A549 (cell line): Measurements from ENCODE around the gene HMG20A. TPM values are rescaled to one million over a fixed set of nuclear protein-coding genes. Genes with fewer than 3 reads are reported as not detected.

Experiments used
- ATAC-seq, 2 experiments: fragments of 200-7000 bp in 1 of 2; fragments of >200 bp in 1 of 2; cut with Nextera tagmentation in 1 of 2; cut with Tn5 transposase in 1 of 2; 3 replicates each; pipeline versions ENCODE4 v1.8.0 to v1.9.1; 2018 to 2020; ENCODE audit warnings: mild to moderate bottlenecking in 1 of 2, moderate library complexity in 1 of 2
- CTCF ChIA-PET: fragments of 300-600 bp; sonication (Branson Sonifier 250); formaldehyde crosslinking; extraction: SDS; loops from one replicate; lab custom pipeline; 2021; ENCODE audit warnings: antibody characterized with exemption, inconsistent platforms; lab: Yijun Ruan, JAX
- POLR2A ChIA-PET: fragments of 350-600 bp; formaldehyde crosslinking; extraction: SDS; loops from one replicate; lab custom pipeline; 2021; ENCODE audit warnings: antibody characterized with exemption, inconsistent platforms; lab: Yijun Ruan, JAX
- DNase-seq, 2 experiments: peaks; one replicate each; pipeline versions ENCODE4 v3.0.0 to v3.0.0-alpha.2; 2011 to 2016; ENCODE audit warnings: low read depth in 1 of 2, low spot score in 1 of 2
- FAIRE-seq: peaks from 2 replicates; lab custom pipeline; 2011; peaks lifted over from hg19 to GRCh38; lab: Jason Lieb, UNC
- H3K27ac ChIP-seq, 2 experiments: fragments of >200 bp; sonication (Bioruptor Twin); formaldehyde crosslinking; 3 replicates each; pipeline ENCODE4 v1.5.1; 2016 to 2017
- H3K4me1 ChIP-seq: fragments of >200 bp; sonication (Bioruptor Twin); formaldehyde crosslinking; 3 replicates; pipeline ENCODE4 v1.6.1; 2016
- H3K4me2 ChIP-seq: fragments of >200 bp; sonication (Bioruptor Twin); formaldehyde crosslinking; 3 replicates; pipeline ENCODE4 v1.6.1; 2016
- H3K4me3 ChIP-seq: fragments of >200 bp; sonication (Bioruptor Twin); formaldehyde crosslinking; 3 replicates; pipeline ENCODE4 v1.5.1; 2016
- H3K9me3 ChIP-seq: fragments of >200 bp; sonication (Bioruptor Twin); formaldehyde crosslinking; 3 replicates; pipeline ENCODE4 v1.6.1; 2016
- BHLHE40 ChIP-seq: IDR thresholded peaks from 2 replicates; pipeline ENCODE4 v1.6.1; 2012; ENCODE audit warnings: low read depth, low read length, inconsistent platforms
- CBX2 ChIP-seq: fragments of 200-600 bp; sonication (generic); IDR thresholded peaks from 2 replicates; pipeline ENCODE4 v1.6.1; 2016; ENCODE audit warnings: low read depth, mild to moderate bottlenecking, borderline replicate concordance
- CBX8 ChIP-seq: fragments of 200-600 bp; sonication (generic); IDR thresholded peaks from 2 replicates; pipeline ENCODE4 v1.6.1; 2016
- ELK1 ChIP-seq: fragments of 150-350 bp; IDR thresholded peaks from 2 replicates; pipeline ENCODE4 v1.6.1; 2014; ENCODE audit warnings: low read depth, mild to moderate bottlenecking, low read length
- FOSB ChIP-seq: fragments of 250-450 bp; sonication (Bioruptor Pico); IDR thresholded peaks from 2 replicates; pipeline ENCODE4 v1.5.0; 2020; ENCODE audit warnings: mild to moderate bottlenecking, moderate library complexity
- FOXS1 ChIP-seq: fragments of 250-450 bp; sonication (Bioruptor Pico); IDR thresholded peaks from 2 replicates; pipeline ENCODE4 v1.5.0; 2020; ENCODE audit warnings: mild to moderate bottlenecking, moderate library complexity
- HEYL ChIP-seq: fragments of 250-450 bp; sonication (Bioruptor Pico); IDR thresholded peaks from 2 replicates; pipeline ENCODE4 v1.8.0; 2021; ENCODE audit warnings: mild to moderate bottlenecking, moderate library complexity
- HOXA7 ChIP-seq: fragments of 250-450 bp; sonication (Bioruptor Pico); IDR thresholded peaks from 2 replicates; pipeline ENCODE4 v1.5.0; 2020; ENCODE audit warnings: mild to moderate bottlenecking, moderate library complexity
- HOXB5 ChIP-seq: fragments of 250-450 bp; sonication (Bioruptor Pico); IDR thresholded peaks from 2 replicates; pipeline ENCODE4 v1.5.0; 2020; ENCODE audit warnings: mild to moderate bottlenecking, moderate library complexity
- JUNB ChIP-seq: fragments of >200 bp; sonication (Bioruptor Twin); formaldehyde crosslinking; IDR thresholded peaks from 2 replicates; pipeline ENCODE4 v1.6.1; 2016
- NPAS2 ChIP-seq: fragments of 250-450 bp; sonication (Bioruptor Pico); IDR thresholded peaks from 2 replicates; pipeline ENCODE4 v1.8.0; 2022; ENCODE audit warnings: mild to moderate bottlenecking, moderate library complexity, borderline replicate concordance
- NR3C1 ChIP-seq: fragments of >200 bp; sonication (Bioruptor Twin); formaldehyde crosslinking; IDR thresholded peaks from 3 replicates; pipeline ENCODE4 v1.6.1; 2017
- PHF8 ChIP-seq: fragments of 200-600 bp; sonication (generic); IDR thresholded peaks from 2 replicates; pipeline ENCODE4 v1.6.1; 2016; ENCODE audit warnings: low read depth, mild to moderate bottlenecking, antibody characterized with exemption, moderate library complexity, borderline replicate concordance
- REST ChIP-seq: fragments of 200-600 bp; sonication (generic); IDR thresholded peaks from 2 replicates; pipeline ENCODE4 v1.6.1; 2016; ENCODE audit warnings: antibody characterized with exemption, mild to moderate bottlenecking, moderate library complexity
- RFX5 ChIP-seq: fragments of 450-650 bp; IDR thresholded peaks from 2 replicates; pipeline ENCODE4 v1.7.1; 2014; ENCODE audit warnings: antibody characterized with exemption, mild to moderate bottlenecking, moderate library complexity
- SMC3 ChIP-seq: fragments of >200 bp; sonication (Bioruptor Twin); formaldehyde crosslinking; IDR thresholded peaks from 3 replicates; pipeline ENCODE4 v1.6.1; 2018; ENCODE audit warnings: inconsistent platforms
- TP53 ChIP-seq: fragments of 250-450 bp; sonication (Bioruptor Pico); IDR thresholded peaks from 2 replicates; pipeline ENCODE4 v1.5.0; 2021; ENCODE audit warnings: mild to moderate bottlenecking, moderate library complexity
- ZNF302 ChIP-seq: fragments of 250-450 bp; sonication (Bioruptor Pico); IDR thresholded peaks from 2 replicates; pipeline ENCODE4 v1.9.0; 2021; ENCODE audit warnings: inconsistent platforms, mild to moderate bottlenecking, moderate library complexity
- WGBS: methylation state at CpG from one replicate; pipeline ENCODE4 v1.1.6; 2017; ENCODE audit errors: missing lambda C conversion rate; 5-methylcytosine and 5-hydroxymethylcytosine counted together
- polyA plus RNA-seq, 4 experiments: library from polyadenylated mRNA; depleted of rRNA in 3 of 4; stranded (reverse); fragments of >200 nt; fragmentation: RNase III in 1 of 4; extraction: RNeasy Plus Mini Kit Qiagen cat#74134 plus additional on column Dnase treatment in 1 of 4; gene quantifications; 2 replicates in 3 of 4; 3 replicates in 1 of 4; pipeline ENCODE4 v1.2.3, GENCODE V29; 2011 to 2017
- TF ChIP-seq, protein P1 (sequence below): fragments of >200 bp; sonication (Bioruptor Twin); formaldehyde crosslinking; IDR thresholded peaks from 3 replicates; pipeline ENCODE4 v1.5.1; 2016
- TF ChIP-seq, protein P2 (sequence below): fragments of >200 bp; sonication (Bioruptor Twin); formaldehyde crosslinking; IDR thresholded peaks from 3 replicates; pipeline ENCODE4 v1.6.1; 2016

Gene HMG20A
- polyA plus RNA-seq, 2 of the 4 experiments (the other 2 are of a cell fraction): 29.5 to 85.1 TPM

- no peaks in the 10 kb centered on the region for H3K9me3 ChIP-seq
- H3K4me3 ChIP-seq: no peak overlapping the region
- CTCF ChIA-PET: interaction anchor here (1.2 to 3.3 kb wide), 3 partner anchors 10 to 19 kb away, joined by 3 to 23 read pairs (median 3); no protein-coding TSS in a partner anchor
- POLR2A ChIA-PET: no interaction called here
- H3K4me1 ChIP-seq: peaks cover 9% of the 10 kb centered on the region; the same call in 2 of the 3 replicates
- 91% methylated on average over 8 of the region's 8 CpGs for WGBS
- H3K27ac ChIP-seq: no peak overlapping the region
- FAIRE-seq (no peak), DNase-seq (no peak), ATAC-seq (no peak)
- no peak for TF ChIP-seq REST
- TF ChIP-seq BHLHE40: no peak
- TF ChIP-seq CBX2: no peak
- TF ChIP-seq ZNF302: no peak
- TF ChIP-seq NR3C1: no peak
- TF ChIP-seq CBX8: no peak
- TF ChIP-seq FOSB: no peak
- no peak for TF ChIP-seq SMC3
- no peak for TF ChIP-seq NPAS2 (CRISPR knock-in tag)
- TF ChIP-seq HOXB5: no peak
- TF ChIP-seq FOXS1 (CRISPR knock-in tag): no peak
- TF ChIP-seq JUNB: no peak
- TF ChIP-seq TP53 (CRISPR knock-in tag): no peak
- no peak for TF ChIP-seq RFX5
- TF ChIP-seq, protein P1, sequence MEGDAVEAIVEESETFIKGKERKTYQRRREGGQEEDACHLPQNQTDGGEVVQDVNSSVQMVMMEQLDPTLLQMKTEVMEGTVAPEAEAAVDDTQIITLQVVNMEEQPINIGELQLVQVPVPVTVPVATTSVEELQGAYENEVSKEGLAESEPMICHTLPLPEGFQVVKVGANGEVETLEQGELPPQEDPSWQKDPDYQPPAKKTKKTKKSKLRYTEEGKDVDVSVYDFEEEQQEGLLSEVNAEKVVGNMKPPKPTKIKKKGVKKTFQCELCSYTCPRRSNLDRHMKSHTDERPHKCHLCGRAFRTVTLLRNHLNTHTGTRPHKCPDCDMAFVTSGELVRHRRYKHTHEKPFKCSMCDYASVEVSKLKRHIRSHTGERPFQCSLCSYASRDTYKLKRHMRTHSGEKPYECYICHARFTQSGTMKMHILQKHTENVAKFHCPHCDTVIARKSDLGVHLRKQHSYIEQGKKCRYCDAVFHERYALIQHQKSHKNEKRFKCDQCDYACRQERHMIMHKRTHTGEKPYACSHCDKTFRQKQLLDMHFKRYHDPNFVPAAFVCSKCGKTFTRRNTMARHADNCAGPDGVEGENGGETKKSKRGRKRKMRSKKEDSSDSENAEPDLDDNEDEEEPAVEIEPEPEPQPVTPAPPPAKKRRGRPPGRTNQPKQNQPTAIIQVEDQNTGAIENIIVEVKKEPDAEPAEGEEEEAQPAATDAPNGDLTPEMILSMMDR: no peak
- TF ChIP-seq HEYL: no peak
- no peak overlapping the region for H3K4me2 ChIP-seq
Observed at GRCh38 chr15:77478051-77478450, 57.4 kb downstream of the HMG20A start.

- H3K4me2 ChIP-seq: no peak overlapping the region
- no peak overlapping the region for H3K27ac ChIP-seq
- CTCF ChIA-PET: interaction anchor here (3.3 kb wide), 1 partner anchor 18 kb away, joined by 23 read pairs; no protein-coding TSS in a partner anchor
- FAIRE-seq: no peak
- H3K4me3 ChIP-seq: no peak overlapping the region
- POLR2A ChIA-PET: no interaction called here
- TF ChIP-seq PHF8 (no peak), BHLHE40 (no peak), NPAS2 (CRISPR knock-in tag) (no peak), JUNB (no peak), HOXA7 (CRISPR knock-in tag) (no peak), ELK1 (no peak), ZNF302 (no peak)
- TF ChIP-seq, protein P2, sequence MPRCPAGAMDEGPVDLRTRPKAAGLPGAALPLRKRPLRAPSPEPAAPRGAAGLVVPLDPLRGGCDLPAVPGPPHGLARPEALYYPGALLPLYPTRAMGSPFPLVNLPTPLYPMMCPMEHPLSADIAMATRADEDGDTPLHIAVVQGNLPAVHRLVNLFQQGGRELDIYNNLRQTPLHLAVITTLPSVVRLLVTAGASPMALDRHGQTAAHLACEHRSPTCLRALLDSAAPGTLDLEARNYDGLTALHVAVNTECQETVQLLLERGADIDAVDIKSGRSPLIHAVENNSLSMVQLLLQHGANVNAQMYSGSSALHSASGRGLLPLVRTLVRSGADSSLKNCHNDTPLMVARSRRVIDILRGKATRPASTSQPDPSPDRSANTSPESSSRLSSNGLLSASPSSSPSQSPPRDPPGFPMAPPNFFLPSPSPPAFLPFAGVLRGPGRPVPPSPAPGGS: no peak
- TF ChIP-seq, all 56 proteins: peak for 0
- Histone ChIP-seq H3K4me1 (peaks cover 9% of the 10 kb centered on the region; the same call in 2 of the 3 replicates), H3K9me3 (no peaks in the 10 kb centered on the region)
- 92% methylated on average over 3 of the region's 3 CpGs for WGBS
- ATAC-seq: no peak
- no peak for DNase-seq
Observed at GRCh38 chr15:77479015-77479414, 58.3 kb downstream of the HMG20A start.
